ENCODE measurements around the gene KLHL40. TPM values are rescaled to one million over a fixed set of nuclear protein-coding genes. Genes with fewer than 3 reads are reported as not detected.

Gene KLHL40
- polyA plus RNA-seq, 2 of the 4 experiments (the other 2 are of a cell fraction) = not detected

DNA sequence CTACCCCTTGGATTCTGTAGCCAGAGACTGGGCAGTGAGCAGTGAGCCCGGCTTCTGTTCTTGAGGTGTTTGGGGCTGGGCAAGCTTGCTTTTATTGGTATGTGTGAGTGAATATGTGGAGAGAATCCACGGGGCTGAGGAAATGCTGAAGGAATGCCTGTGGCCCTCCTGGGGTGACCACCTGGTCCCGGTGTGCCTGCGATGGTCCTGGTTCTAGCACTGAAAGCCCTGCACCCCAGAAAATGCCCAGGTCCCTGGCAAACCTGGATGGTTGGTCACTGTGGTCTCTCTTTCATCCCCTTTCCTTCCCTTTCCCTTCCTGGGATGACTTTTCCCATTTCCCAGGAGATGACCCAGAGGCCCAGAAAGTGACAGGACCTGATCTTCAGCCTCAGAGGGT is 27.7 kb upstream of the KLHL40 start:
- no peak overlapping the region for H3K4me3 ChIP-seq
- ATAC-seq = no peak
- 90% methylated on average over 4 of the region's 4 CpGs for WGBS (ENCODE audit: missing lambda C conversion rate)
- FAIRE-seq = no peak
- ChIA-PET CTCF (interaction anchor here (0.5 to 1.3 kb wide), 2 partner anchors 55 to 86 kb away, joined by 3 read pairs; no protein-coding TSS in a partner anchor), POLR2A (no interaction called here)
- DNase-seq (ENCODE audit: low read depth in 1 of 2, low spot score in 1 of 2) = no peak
- no peaks in the 10 kb centered on the region for H3K9me3 ChIP-seq
- H3K4me1 ChIP-seq = peaks cover 18% of the 10 kb centered on the region; the same call in 2 of the 3 replicates
- no peak overlapping the region for H3K4me2 ChIP-seq
- no peak overlapping the region for H3K27ac ChIP-seq
- no peak for TF ChIP-seq POLR2AphosphoS2 (conservative IDR thresholded peaks at IDR 0.05; ENCODE audit: low read length)
- no peak for TF ChIP-seq HMGXB4 (CRISPR knock-in tag; IDR thresholded peaks at IDR 0.05; ENCODE audit: borderline replicate concordance)
- TF ChIP-seq KDM5A (IDR thresholded peaks at IDR 0.05) = no peak
- no peak for TF ChIP-seq ZC3H11A (IDR thresholded peaks at IDR 0.05)
- no peak for TF ChIP-seq CHD2 (IDR thresholded peaks at IDR 0.05; ENCODE audit: low read length, partially characterized antibody)
- TF ChIP-seq TFCP2L1 (CRISPR knock-in tag; IDR thresholded peaks at IDR 0.05) = no peak
- TF ChIP-seq RCOR1 (IDR thresholded peaks at IDR 0.05; ENCODE audit: low read depth, low read length) = no peak
- no peak for TF ChIP-seq PHF8 (IDR thresholded peaks at IDR 0.05; ENCODE audit: borderline replicate concordance, low read depth)
- TF ChIP-seq, protein P1, sequence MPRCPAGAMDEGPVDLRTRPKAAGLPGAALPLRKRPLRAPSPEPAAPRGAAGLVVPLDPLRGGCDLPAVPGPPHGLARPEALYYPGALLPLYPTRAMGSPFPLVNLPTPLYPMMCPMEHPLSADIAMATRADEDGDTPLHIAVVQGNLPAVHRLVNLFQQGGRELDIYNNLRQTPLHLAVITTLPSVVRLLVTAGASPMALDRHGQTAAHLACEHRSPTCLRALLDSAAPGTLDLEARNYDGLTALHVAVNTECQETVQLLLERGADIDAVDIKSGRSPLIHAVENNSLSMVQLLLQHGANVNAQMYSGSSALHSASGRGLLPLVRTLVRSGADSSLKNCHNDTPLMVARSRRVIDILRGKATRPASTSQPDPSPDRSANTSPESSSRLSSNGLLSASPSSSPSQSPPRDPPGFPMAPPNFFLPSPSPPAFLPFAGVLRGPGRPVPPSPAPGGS (IDR thresholded peaks at IDR 0.05) = no peak
- no peak for TF ChIP-seq EP300 (IDR thresholded peaks at IDR 0.05)
- no peak for TF ChIP-seq MAFK (IDR thresholded peaks at IDR 0.05; ENCODE audit: partially characterized antibody)
- no peak for TF ChIP-seq GATA3 (IDR thresholded peaks at IDR 0.05; ENCODE audit: borderline replicate concordance)
- TF ChIP-seq MAZ (IDR thresholded peaks at IDR 0.05; ENCODE audit: borderline replicate concordance, low read depth, low read length) = no peak
- TF ChIP-seq NR3C1 (IDR thresholded peaks at IDR 0.05) = no peak
- no peak for TF ChIP-seq HEYL (CRISPR knock-in tag; IDR thresholded peaks at IDR 0.05)
- no peak for TF ChIP-seq EHMT2 (IDR thresholded peaks at IDR 0.05; ENCODE audit: low read depth)

DNA sequence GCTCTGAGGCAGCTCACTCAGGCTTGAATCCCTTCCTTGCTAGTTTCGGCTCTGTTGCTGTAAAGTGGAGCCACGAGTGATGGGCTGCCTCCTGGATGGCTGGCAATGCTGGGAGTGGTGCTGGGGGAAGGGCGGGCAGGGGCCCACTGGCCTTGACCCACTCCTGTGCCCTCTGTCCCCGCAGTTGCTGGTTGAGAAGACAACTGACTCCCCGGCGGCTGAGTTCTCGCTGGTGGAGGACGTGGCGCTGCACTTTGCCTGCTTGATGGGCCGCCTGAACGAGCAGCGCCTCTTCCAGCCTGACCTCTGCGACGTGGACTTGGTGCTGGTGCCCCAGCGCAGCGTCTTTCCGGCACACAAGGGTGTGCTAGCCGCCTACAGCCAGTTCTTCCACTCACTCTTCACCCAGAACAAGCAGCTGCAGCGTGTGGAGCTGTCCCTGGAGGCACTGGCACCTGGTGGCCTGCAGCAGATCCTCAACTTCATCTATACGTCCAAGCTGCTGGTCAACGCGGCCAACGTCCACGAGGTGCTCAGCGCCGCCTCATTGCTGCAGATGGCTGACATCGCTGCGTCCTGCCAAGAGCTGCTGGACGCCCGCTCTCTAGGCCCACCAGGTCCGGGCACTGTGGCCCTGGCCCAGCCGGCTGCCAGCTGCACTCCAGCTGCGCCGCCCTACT is 27.1 kb upstream of the KLHL40 start:
- no peak overlapping the region for H3K27ac ChIP-seq
- TF ChIP-seq TP53 (CRISPR knock-in tag; IDR thresholded peaks at IDR 0.05) (no peak), BHLHE40 (IDR thresholded peaks at IDR 0.05; ENCODE audit: low read depth, low read length) (no peak), NR3C1 (IDR thresholded peaks at IDR 0.05) (no peak), ESRRA (IDR thresholded peaks at IDR 0.05; ENCODE audit: borderline replicate concordance, low read length) (no peak), SMC3 (IDR thresholded peaks at IDR 0.05) (no peak), HEYL (CRISPR knock-in tag; IDR thresholded peaks at IDR 0.05) (no peak), HMGXB4 (CRISPR knock-in tag; IDR thresholded peaks at IDR 0.05; ENCODE audit: borderline replicate concordance) (no peak), MYC (IDR thresholded peaks at IDR 0.05; ENCODE audit: borderline replicate concordance, low read length) (no peak), HOXB13 (CRISPR knock-in tag; IDR thresholded peaks at IDR 0.05; ENCODE audit: low read depth) (no peak), RNF2 (IDR thresholded peaks at IDR 0.05; ENCODE audit: borderline replicate concordance, low read depth) (no peak), RCOR1 (IDR thresholded peaks at IDR 0.05; ENCODE audit: low read depth, low read length) (no peak), HOXB5 (CRISPR knock-in tag; IDR thresholded peaks at IDR 0.05) (no peak), NPAS2 (CRISPR knock-in tag; IDR thresholded peaks at IDR 0.05; ENCODE audit: borderline replicate concordance) (no peak), RARB (CRISPR knock-in tag; IDR thresholded peaks at IDR 0.05) (no peak), JUNB (IDR thresholded peaks at IDR 0.05) (no peak), FOSB (CRISPR knock-in tag; IDR thresholded peaks at IDR 0.05) (no peak)
- TF ChIP-seq, protein P2, sequence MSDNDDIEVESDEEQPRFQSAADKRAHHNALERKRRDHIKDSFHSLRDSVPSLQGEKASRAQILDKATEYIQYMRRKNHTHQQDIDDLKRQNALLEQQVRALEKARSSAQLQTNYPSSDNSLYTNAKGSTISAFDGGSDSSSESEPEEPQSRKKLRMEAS (IDR thresholded peaks at IDR 0.05) = no peak
- TF ChIP-seq, protein P1 (IDR thresholded peaks at IDR 0.05) = no peak
- CTCF ChIA-PET = no interaction called here
- peaks cover 12% of the 10 kb centered on the region; the same call in 2 of the 3 replicates for H3K4me1 ChIP-seq
- H3K4me3 ChIP-seq = no peak overlapping the region
- FAIRE-seq (no peak), DNase-seq (ENCODE audit: low read depth in 1 of 2, low spot score in 1 of 2) (no peak), ATAC-seq (no peak)
- POLR2A ChIA-PET = no interaction called here
- WGBS (ENCODE audit: missing lambda C conversion rate) = 93% methylated on average over 17 of the region's 34 CpGs
- no peaks in the 10 kb centered on the region for H3K9me3 ChIP-seq
- no peak overlapping the region for H3K4me2 ChIP-seq

All from A549 (cell line).